Activated naive CD4-positive, alpha-beta T cell treated with anti-CD3 and anti-CD28 coated beads, Interleukin-2, amount 50 U/mL, for 24 hours (primary cell): ENCODE measurements around the gene BMP6.

ENCODE experiments used
- H3K27ac Mint-ChIP-seq: one replicate; pipeline ENCODE4 v1.8.0; 2021; ENCODE audit warnings: mild to moderate bottlenecking, mixed read lengths
- H3K27me3 Mint-ChIP-seq: one replicate; pipeline ENCODE4 v1.8.0; 2021; ENCODE audit warnings: mixed read lengths
- H3K36me3 Mint-ChIP-seq: one replicate; pipeline ENCODE4 v1.8.0; 2021; ENCODE audit warnings: mixed read lengths
- H3K4me1 Mint-ChIP-seq: one replicate; pipeline ENCODE4 v1.8.0; 2021; ENCODE audit warnings: mixed read lengths
- H3K4me3 Mint-ChIP-seq: one replicate; pipeline ENCODE4 v1.8.0; 2021; ENCODE audit warnings: mild to moderate bottlenecking, mixed read lengths
- H3K9me3 Mint-ChIP-seq: one replicate; pipeline ENCODE4 v1.8.0; 2021; ENCODE audit warnings: mixed read lengths

Gene BMP6

DNA sequence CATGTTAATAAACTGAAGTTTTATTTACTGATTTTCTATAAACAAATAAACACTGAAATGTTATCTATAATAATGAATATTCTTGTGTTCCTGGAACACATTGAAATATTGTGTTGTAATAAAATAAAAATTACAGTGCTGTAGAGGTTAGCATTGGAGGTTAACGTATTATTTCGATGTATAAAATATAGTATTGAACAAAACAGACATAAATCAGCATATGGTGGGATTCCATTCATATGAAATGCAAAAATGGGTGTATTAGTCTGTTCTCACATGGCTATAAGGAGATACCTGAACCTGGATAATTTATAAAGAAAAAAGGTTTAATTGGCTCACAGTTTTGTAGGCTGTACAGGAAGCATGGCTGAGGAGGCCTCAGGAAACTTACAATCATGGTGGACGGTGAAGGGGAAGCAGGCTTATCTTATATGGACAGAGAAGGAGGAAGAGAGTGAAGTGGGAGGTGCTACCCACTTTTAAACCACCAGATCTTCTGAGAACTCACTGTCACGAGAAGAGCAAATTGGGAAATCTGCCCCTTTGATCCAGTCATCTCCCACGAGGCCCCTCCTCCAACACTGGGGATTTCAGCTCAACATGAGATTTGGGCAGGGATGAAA is 24.6 kb upstream of the BMP6 start:
- H3K27ac Mint-ChIP-seq = no peak overlapping the region
- H3K27me3 Mint-ChIP-seq = peaks cover 4% of the 10 kb centered on the region
- H3K4me3 Mint-ChIP-seq = no peak overlapping the region
- H3K4me1 Mint-ChIP-seq = no peaks in the 10 kb centered on the region
- no peaks in the 10 kb centered on the region for H3K36me3 Mint-ChIP-seq
- no peaks in the 10 kb centered on the region for H3K9me3 Mint-ChIP-seq

GRCh38 chr6:7703148-7703680 is 22.7 kb upstream of the BMP6 start:
- no peak overlapping the region for H3K4me3 Mint-ChIP-seq
- no peak overlapping the region for H3K27ac Mint-ChIP-seq

DNA sequence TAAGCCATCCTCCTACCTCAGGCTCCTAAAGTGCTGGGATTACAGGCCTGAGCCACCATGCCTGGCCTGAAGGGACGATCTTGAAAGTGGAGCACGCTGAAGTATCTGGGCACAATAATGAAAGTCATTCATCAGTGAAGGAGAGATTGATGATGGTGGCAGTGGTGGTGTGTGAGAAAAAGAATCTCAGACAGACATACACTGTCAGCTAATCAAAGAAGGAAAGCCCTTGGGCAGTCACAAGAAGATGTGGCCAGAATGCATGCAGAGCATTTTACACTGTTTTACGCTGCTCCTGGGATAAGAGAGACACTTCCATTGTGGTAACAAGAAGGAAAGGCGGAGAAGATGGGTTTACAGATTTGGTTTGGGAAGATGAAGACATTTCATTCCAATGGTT is 20.4 kb upstream of the BMP6 start:
- H3K9me3 Mint-ChIP-seq = no peaks in the 10 kb centered on the region
- no peaks in the 10 kb centered on the region for H3K4me1 Mint-ChIP-seq
- no peaks in the 10 kb centered on the region for H3K36me3 Mint-ChIP-seq
- H3K4me3 Mint-ChIP-seq = no peak overlapping the region
- H3K27me3 Mint-ChIP-seq = peaks cover 3% of the 10 kb centered on the region
- H3K27ac Mint-ChIP-seq = no peak overlapping the region

More at GRCh38 chr6:7703148-7703680, 22.7 kb upstream of the BMP6 start:
- Mint-ChIP-seq H3K9me3 (no peaks in the 10 kb centered on the region), H3K36me3 (no peaks in the 10 kb centered on the region), H3K4me1 (no peaks in the 10 kb centered on the region), H3K27me3 (peaks cover 3% of the 10 kb centered on the region)

- Mint-ChIP-seq H3K4me3 (no peak overlapping the region), H3K27me3 (peaks cover 3% of the 10 kb centered on the region), H3K36me3 (no peaks in the 10 kb centered on the region), H3K27ac (no peak overlapping the region), H3K4me1 (no peaks in the 10 kb centered on the region), H3K9me3 (no peaks in the 10 kb centered on the region)
Observed at GRCh38 chr6:7706269-7706668, 19.6 kb upstream of the BMP6 start.

- H3K4me3 Mint-ChIP-seq = no peak overlapping the region
- peaks cover 10% of the 10 kb centered on the region for H3K27me3 Mint-ChIP-seq
- no peaks in the 10 kb centered on the region for H3K4me1 Mint-ChIP-seq
- H3K27ac Mint-ChIP-seq = no peak overlapping the region
- H3K36me3 Mint-ChIP-seq = no peaks in the 10 kb centered on the region
- peaks cover 7% of the 10 kb centered on the region for H3K9me3 Mint-ChIP-seq
Observed at GRCh38 chr6:7707787-7708186, 18.1 kb upstream of the BMP6 start.

DNA sequence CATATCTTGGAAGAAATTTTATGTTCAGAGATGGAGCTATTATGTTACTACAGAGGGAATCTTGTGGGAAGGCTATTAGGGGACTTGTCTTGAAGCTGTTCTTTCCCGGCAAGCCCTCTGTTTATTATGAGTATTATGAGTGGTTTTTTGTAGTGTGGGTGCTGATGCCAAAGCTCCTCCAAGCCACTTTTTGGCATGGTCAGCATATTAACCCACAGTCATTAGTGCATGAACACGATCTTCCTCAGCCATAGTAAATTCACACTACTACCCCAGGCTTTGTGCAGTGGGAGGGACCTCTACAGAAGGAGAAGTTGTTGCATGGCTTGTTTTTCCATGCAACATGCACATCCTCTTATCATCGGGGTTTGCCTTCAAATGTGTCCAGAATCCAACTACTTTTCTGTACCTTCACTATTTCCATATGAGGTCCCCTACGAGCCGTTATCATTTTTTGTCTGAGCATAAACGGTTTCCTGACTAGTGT is 6.5 kb upstream of the BMP6 start:
- Mint-ChIP-seq H3K27me3 (peaks cover 27% of the 10 kb centered on the region), H3K4me3 (no peak overlapping the region)

DNA sequence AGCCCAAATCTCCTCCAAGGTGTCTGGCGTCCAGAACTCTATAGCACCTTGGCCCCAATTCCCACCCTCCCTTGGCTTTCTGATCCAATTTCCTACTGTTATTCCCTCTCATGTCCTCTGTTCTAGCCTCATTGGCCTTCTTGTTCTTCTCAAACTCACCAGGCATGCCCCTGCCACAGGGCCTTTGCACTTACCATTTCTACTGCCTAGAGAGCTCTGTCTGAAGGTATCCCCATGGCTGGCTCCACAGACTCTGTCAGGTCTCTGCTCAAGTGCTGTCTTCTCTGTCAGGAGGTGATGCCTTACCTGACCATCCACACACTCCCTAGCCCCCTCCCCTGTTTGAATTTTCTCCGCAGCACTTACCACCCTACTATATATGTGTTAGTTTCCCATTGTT is 5.6 kb upstream of the BMP6 start:
- Mint-ChIP-seq H3K4me1 (peaks cover under 1% of the 10 kb centered on the region), H3K36me3 (no peaks in the 10 kb centered on the region), H3K27me3 (peaks cover 36% of the 10 kb centered on the region), H3K9me3 (peaks cover 9% of the 10 kb centered on the region), H3K4me3 (no peak overlapping the region), H3K27ac (no peak overlapping the region)

More for the DNA sequence above, 6.5 kb upstream of the BMP6 start:
- Mint-ChIP-seq H3K9me3 (peaks cover 9% of the 10 kb centered on the region), H3K27ac (no peak overlapping the region), H3K36me3 (no peaks in the 10 kb centered on the region), H3K4me1 (no peaks in the 10 kb centered on the region)

DNA sequence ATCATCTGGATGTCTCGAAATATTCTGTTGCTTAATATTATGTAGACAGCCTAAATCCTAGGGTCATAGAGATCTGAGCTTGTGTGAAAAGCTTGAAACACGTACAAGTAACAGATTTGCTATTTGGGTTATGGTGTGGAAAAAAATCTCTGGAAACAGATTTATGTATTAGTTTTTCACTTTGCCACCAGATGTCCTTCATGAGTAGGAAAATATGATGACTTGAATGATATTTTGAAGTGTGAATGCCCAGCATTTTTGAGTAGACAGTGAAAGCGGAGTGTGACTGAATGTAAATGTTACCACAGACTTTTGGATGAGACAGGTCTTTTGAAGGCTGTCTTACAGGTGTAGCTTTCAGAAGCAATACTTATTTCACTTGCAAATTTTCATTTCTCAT is 4.2 kb upstream of the BMP6 start:
- H3K9me3 Mint-ChIP-seq = peaks cover 1% of the 10 kb centered on the region
- H3K4me1 Mint-ChIP-seq = peaks cover 5% of the 10 kb centered on the region
- peaks cover 38% of the 10 kb centered on the region for H3K27me3 Mint-ChIP-seq
- no peak overlapping the region for H3K4me3 Mint-ChIP-seq
- H3K27ac Mint-ChIP-seq = no peak overlapping the region
- H3K36me3 Mint-ChIP-seq = no peaks in the 10 kb centered on the region

GRCh38 chr6:7723041-7723447 is 2.9 kb upstream of the BMP6 start:
- Mint-ChIP-seq H3K36me3 (no peaks in the 10 kb centered on the region), H3K27ac (no peak overlapping the region), H3K4me3 (no peak overlapping the region), H3K4me1 (peaks cover 5% of the 10 kb centered on the region), H3K9me3 (no peaks in the 10 kb centered on the region), H3K27me3 (peaks cover 41% of the 10 kb centered on the region)

DNA sequence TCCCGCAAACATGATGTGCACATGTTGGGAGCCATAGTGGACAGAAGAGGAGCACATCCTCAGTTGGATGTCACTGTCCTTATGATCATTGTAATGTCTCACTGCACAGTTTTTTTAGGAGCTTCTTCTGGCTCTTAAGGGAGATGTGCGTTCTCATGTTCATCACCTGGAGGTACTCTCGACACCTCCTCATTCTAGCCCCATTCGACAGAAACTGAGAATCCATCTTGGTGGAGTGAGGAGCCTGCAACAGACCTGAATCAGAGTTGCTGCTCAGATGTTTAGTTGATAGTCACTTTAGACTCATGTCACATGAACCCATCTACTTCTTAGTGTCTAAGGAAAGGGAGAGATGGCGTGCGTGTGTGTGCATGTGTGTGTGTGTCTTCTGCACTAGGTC is 2.3 kb upstream of the BMP6 start:
- Mint-ChIP-seq H3K9me3 (no peaks in the 10 kb centered on the region), H3K27ac (no peak overlapping the region), H3K4me3 (no peak overlapping the region), H3K36me3 (no peaks in the 10 kb centered on the region), H3K27me3 (peaks cover 43% of the 10 kb centered on the region), H3K4me1 (peaks cover 7% of the 10 kb centered on the region)

GRCh38 chr6:7725412-7725811 is 487 bp upstream of the BMP6 start:
- Mint-ChIP-seq H3K36me3 (no peaks in the 10 kb centered on the region), H3K4me1 (peaks cover 10% of the 10 kb centered on the region), H3K27me3 (peaks cover 51% of the 10 kb centered on the region), H3K4me3 (peak overlapping the region; percentile 79), H3K9me3 (no peaks in the 10 kb centered on the region), H3K27ac (no peak overlapping the region)

GRCh38 chr6:7726416-7727085 is 652 bp downstream of the BMP6 start:
- H3K4me3 Mint-ChIP-seq = peak overlapping the region; percentile 79
- H3K27me3 Mint-ChIP-seq = peaks cover 54% of the 10 kb centered on the region
- no peaks in the 10 kb centered on the region for H3K9me3 Mint-ChIP-seq
- no peaks in the 10 kb centered on the region for H3K36me3 Mint-ChIP-seq
- no peak overlapping the region for H3K27ac Mint-ChIP-seq
- H3K4me1 Mint-ChIP-seq = peaks cover 10% of the 10 kb centered on the region

GRCh38 chr6:7727086-7727945 is 1.4 kb downstream of the BMP6 start:
- Mint-ChIP-seq H3K27ac (no peak overlapping the region), H3K36me3 (no peaks in the 10 kb centered on the region), H3K27me3 (peaks cover 55% of the 10 kb centered on the region), H3K4me1 (peaks cover 10% of the 10 kb centered on the region), H3K9me3 (no peaks in the 10 kb centered on the region), H3K4me3 (peak overlapping the region; percentile 71)

GRCh38 chr6:7727946-7728854 is 2.3 kb downstream of the BMP6 start:
- no peaks in the 10 kb centered on the region for H3K36me3 Mint-ChIP-seq
- peaks cover 10% of the 10 kb centered on the region for H3K4me1 Mint-ChIP-seq
- peaks cover 54% of the 10 kb centered on the region for H3K27me3 Mint-ChIP-seq
- H3K27ac Mint-ChIP-seq = no peak overlapping the region
- peak overlapping the region; percentile 51 for H3K4me3 Mint-ChIP-seq
- no peaks in the 10 kb centered on the region for H3K9me3 Mint-ChIP-seq
